ENCODE results near the gene IRGC. TPM values are rescaled to one million over a fixed set of nuclear protein-coding genes. Genes with fewer than 3 reads are reported as not detected.
A peak's percentile ranks its signal among the peaks of the same experiment; 100 is the strongest.

IRGC gene
- total and polyA plus RNA-seq, 9 of the 15 experiments (the other 6 are each of a cell fraction or from before 2014, with no cell fraction given): not detected

DNA sequence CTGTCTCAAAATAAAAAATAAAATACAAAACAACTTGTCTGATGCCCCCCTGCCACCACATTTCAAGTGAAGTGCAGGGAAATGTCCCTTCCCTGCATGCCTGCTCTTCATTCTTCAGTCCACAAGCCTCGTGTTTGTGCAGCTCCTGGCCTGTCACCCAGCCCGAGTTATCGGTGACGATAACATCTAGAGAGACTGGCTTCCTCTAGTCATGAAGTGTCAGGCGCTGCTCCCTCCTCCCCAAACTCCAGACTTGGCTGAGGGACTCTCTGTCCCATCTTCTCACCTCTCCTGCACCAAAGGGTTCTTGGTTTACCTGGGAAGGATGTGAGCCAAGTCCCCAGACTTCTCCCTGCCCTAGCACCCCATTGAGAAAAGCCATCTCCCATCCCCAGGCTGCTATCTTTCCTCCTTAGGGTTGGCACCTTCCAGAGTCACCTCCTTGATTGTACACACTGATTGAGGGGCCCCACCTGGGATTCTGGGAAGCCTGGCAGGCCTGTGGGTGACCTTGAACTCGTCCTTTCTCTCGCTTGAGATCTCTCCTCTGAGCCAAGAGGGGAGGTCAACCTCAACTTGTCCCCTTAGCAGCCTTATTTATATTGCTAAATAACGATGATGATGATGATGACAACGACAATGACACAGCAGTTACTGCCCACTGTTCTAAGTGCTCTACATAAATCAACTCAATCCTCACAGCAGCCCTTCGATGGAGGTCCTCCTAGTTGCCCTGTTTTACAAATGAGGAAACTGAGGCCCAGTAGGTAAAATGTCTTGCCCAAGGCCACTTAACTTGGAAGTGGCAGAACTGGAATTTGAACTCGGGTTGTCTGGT, 32.8 kb upstream of the IRGC start (continued):
- TF ChIP-seq, protein P1, sequence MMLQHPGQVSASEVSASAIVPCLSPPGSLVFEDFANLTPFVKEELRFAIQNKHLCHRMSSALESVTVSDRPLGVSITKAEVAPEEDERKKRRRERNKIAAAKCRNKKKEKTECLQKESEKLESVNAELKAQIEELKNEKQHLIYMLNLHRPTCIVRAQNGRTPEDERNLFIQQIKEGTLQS (IDR thresholded peaks at IDR 0.05): peak; percentile 50; the same call in 1 of the 2 replicates
- TF ChIP-seq, protein P1 (CRISPR knock-in tag; conservative IDR thresholded peaks at IDR 0.05): no peak
- TF ChIP-seq, protein P2, sequence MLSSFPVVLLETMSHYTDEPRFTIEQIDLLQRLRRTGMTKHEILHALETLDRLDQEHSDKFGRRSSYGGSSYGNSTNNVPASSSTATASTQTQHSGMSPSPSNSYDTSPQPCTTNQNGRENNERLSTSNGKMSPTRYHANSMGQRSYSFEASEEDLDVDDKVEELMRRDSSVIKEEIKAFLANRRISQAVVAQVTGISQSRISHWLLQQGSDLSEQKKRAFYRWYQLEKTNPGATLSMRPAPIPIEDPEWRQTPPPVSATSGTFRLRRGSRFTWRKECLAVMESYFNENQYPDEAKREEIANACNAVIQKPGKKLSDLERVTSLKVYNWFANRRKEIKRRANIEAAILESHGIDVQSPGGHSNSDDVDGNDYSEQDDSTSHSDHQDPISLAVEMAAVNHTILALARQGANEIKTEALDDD (IDR thresholded peaks at IDR 0.05): peak; percentile 65; the same call in 1 of the 2 replicates
- TF ChIP-seq CTBP1 (IDR thresholded peaks at IDR 0.05; ENCODE audit: borderline replicate concordance): peak; percentile 61; the same call in 1 of the 2 replicates

DNA sequence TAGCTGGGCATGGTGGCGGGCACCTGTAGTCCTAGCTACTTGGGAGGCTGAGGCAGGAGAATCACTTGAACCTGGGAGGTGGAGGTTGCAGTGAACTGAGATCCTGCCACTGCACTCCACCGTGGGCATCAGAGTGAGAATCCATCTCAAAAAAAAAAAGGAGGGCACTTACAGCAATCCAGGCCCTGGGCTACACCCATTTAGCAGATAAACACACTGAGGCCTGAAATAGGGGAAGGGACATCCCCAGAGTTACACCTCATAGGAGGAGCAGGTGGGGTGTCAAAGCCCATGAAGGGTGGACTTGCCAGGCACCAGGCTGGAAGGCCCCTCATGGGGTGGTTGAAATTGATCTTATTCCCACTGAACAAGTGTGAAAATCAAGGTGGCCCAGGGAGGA, 32.0 kb upstream of the IRGC start:
- Histone ChIP-seq H3K4me1 (replicated peaks in 1 of 2; ENCODE audit: control insufficient read depth in 2 of 2, insufficient read depth in 2 of 2, low read length in 2 of 2) (peaks cover 12% of the 10 kb centered on the region in 2 experiments), H3K36me3 (ENCODE audit: control insufficient read depth, insufficient read depth, low read length) (no peaks in the 10 kb centered on the region), H4K20me1 (replicated peaks; ENCODE audit: control insufficient read depth, insufficient read depth, low read length) (no peaks in the 10 kb centered on the region), H3K9ac (ENCODE audit: insufficient read depth in 1 of 2, low read depth in 2 of 2, low read length in 2 of 2) (no peak overlapping the region), H3K4me2 (ENCODE audit: insufficient read depth, low read length) (no peak overlapping the region), H3K27ac (ENCODE audit: extremely low read depth, low read depth, low read length) (no peak overlapping the region), H3K4me3 (no peak overlapping the region), H3K79me2 (ENCODE audit: control insufficient read depth, insufficient read depth, low read length) (no peaks in the 10 kb centered on the region), H2AFZ (ENCODE audit: low read depth, low read length) (no peak overlapping the region), H3K9me1 (ENCODE audit: control insufficient read depth, insufficient read depth, low read length) (no peaks in the 10 kb centered on the region), H3K9me3 (replicated peaks; ENCODE audit: control insufficient read depth, insufficient read depth, low read depth, low read length) (no peaks in the 10 kb centered on the region), H3K27me3 (ENCODE audit: control insufficient read depth in 2 of 2, insufficient read depth in 2 of 2, low read length in 2 of 2) (no peaks in the 10 kb centered on the region)
- CTCF ChIA-PET (ENCODE audit: low intra/inter-chr PET ratio): no interaction called here
- DNase-seq (ENCODE audit: extremely low read depth in 1 of 4, low spot score in 3 of 4): no peak
- POLR2A ChIA-PET: no interaction called here
- no TSS peak for BruUV-seq (replicated peaks)
- no peak for ATAC-seq
- no peak for FAIRE-seq
- 64% methylated on average over 2 of the region's 2 CpGs for WGBS (ENCODE audit: insufficient coverage, low coverage, missing lambda C conversion rate)
- in situ Hi-C loops (cut with MboI): no loop called here
- intact Hi-C loops (cut with micrococcal nuclease): no loop called here
- TF ChIP-seq, protein P3, sequence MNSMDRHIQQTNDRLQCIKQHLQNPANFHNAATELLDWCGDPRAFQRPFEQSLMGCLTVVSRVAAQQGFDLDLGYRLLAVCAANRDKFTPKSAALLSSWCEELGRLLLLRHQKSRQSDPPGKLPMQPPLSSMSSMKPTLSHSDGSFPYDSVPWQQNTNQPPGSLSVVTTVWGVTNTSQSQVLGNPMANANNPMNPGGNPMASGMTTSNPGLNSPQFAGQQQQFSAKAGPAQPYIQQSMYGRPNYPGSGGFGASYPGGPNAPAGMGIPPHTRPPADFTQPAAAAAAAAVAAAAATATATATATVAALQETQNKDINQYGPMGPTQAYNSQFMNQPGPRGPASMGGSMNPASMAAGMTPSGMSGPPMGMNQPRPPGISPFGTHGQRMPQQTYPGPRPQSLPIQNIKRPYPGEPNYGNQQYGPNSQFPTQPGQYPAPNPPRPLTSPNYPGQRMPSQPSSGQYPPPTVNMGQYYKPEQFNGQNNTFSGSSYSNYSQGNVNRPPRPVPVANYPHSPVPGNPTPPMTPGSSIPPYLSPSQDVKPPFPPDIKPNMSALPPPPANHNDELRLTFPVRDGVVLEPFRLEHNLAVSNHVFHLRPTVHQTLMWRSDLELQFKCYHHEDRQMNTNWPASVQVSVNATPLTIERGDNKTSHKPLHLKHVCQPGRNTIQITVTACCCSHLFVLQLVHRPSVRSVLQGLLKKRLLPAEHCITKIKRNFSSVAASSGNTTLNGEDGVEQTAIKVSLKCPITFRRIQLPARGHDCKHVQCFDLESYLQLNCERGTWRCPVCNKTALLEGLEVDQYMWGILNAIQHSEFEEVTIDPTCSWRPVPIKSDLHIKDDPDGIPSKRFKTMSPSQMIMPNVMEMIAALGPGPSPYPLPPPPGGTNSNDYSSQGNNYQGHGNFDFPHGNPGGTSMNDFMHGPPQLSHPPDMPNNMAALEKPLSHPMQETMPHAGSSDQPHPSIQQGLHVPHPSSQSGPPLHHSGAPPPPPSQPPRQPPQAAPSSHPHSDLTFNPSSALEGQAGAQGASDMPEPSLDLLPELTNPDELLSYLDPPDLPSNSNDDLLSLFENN (IDR thresholded peaks at IDR 0.05; ENCODE audit: low read depth in 2 of 2, low read length in 2 of 2): no peak
- TF ChIP-seq, protein P4, sequence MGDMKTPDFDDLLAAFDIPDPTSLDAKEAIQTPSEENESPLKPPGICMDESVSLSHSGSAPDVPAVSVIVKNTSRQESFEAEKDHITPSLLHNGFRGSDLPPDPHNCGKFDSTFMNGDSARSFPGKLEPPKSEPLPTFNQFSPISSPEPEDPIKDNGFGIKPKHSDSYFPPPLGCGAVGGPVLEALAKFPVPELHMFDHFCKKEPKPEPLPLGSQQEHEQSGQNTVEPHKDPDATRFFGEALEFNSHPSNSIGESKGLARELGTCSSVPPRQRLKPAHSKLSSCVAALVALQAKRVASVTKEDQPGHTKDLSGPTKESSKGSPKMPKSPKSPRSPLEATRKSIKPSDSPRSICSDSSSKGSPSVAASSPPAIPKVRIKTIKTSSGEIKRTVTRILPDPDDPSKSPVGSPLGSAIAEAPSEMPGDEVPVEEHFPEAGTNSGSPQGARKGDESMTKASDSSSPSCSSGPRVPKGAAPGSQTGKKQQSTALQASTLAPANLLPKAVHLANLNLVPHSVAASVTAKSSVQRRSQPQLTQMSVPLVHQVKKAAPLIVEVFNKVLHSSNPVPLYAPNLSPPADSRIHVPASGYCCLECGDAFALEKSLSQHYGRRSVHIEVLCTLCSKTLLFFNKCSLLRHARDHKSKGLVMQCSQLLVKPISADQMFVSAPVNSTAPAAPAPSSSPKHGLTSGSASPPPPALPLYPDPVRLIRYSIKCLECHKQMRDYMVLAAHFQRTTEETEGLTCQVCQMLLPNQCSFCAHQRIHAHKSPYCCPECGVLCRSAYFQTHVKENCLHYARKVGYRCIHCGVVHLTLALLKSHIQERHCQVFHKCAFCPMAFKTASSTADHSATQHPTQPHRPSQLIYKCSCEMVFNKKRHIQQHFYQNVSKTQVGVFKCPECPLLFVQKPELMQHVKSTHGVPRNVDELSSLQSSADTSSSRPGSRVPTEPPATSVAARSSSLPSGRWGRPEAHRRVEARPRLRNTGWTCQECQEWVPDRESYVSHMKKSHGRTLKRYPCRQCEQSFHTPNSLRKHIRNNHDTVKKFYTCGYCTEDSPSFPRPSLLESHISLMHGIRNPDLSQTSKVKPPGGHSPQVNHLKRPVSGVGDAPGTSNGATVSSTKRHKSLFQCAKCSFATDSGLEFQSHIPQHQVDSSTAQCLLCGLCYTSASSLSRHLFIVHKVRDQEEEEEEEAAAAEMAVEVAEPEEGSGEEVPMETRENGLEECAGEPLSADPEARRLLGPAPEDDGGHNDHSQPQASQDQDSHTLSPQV (IDR thresholded peaks at IDR 0.05): no peak

All from K562 (cell line).